Esophagus squamous epithelium (tissue), 5 donors: ENCODE data around the gene CRB1. TPM values are rescaled to one million over a fixed set of nuclear protein-coding genes. Genes with fewer than 3 reads are reported as not detected.

ENCODE experiments used
- DNase-seq: peaks from one replicate; lab custom pipeline; 2025; lab: John Stamatoyannopoulos, UW
- H3K27ac ChIP-seq, 4 donors: fragments of 200-600 bp; sonication (generic); one replicate each; pipeline ENCODE4 v1.5.1; 2016 to 2019; ENCODE audit warnings: mild to moderate bottlenecking in 1 of 4
- H3K27me3 ChIP-seq, 4 donors: fragments of 200-600 bp; sonication (generic); 1 replicate in 3 of 4; 2 replicates in 1 of 4; pipeline versions ENCODE4 v1.5.1 to v1.6.0; 2017 to 2021; ENCODE audit warnings: antibody characterized with exemption in 1 of 4
- H3K36me3 ChIP-seq, 3 donors: fragments of 200-600 bp; sonication (generic); one replicate each; pipeline ENCODE4 v1.5.1; 2016 to 2019
- H3K4me1 ChIP-seq, 3 donors: fragments of 200-600 bp; sonication (generic); one replicate each; pipeline ENCODE4 v1.5.1; 2017 to 2019
- H3K4me3 ChIP-seq, 4 donors: fragments of 200-600 bp; sonication (generic); 1 replicate in 3 of 4; 2 replicates in 1 of 4; pipeline ENCODE4 v1.5.1; 2016 to 2019; ENCODE audit warnings: mild to moderate bottlenecking in 2 of 4, moderate library complexity in 1 of 4
- H3K9me3 ChIP-seq, 3 donors: fragments of 200-600 bp; sonication (generic); one replicate each; pipeline ENCODE4 v1.5.1; 2016 to 2019
- POLR2A ChIP-seq, 4 donors: fragments of 450-650 bp; IDR thresholded peaks; one replicate each; pipeline ENCODE4 v1.6.1; 2017; ENCODE audit warnings: antibody characterized with exemption in 4 of 4, mild to moderate bottlenecking in 4 of 4, moderate library complexity in 3 of 4
- WGBS, 2 donors: methylation state at CpG; one replicate each; pipeline ENCODE4 v1.1.5; 2018; 5-methylcytosine and 5-hydroxymethylcytosine counted together
- intact Hi-C: fragments of 100-400 bp; cut with DNase I; formaldehyde crosslinking; loops from one replicate; pipeline ENCODE4 v1.15.0; 2022
- total RNA-seq, 4 donors: library from RNA; depleted of rRNA; stranded (reverse); fragments of >200 nt; gene quantifications; one replicate each; pipeline ENCODE4 v1.1.0, GENCODE V29; 2016
- TF ChIP-seq, protein P1 (sequence below), 6 experiments: fragments of 450-650 bp in 4 of 6; fragments of 200-600 bp in 2 of 6; sonication (generic) in 2 of 6; IDR thresholded peaks; one replicate each; pipeline ENCODE4 v1.5.1; 2016 to 2019; ENCODE audit warnings: antibody characterized with exemption in 6 of 6, mild to moderate bottlenecking in 4 of 6, moderate library complexity in 4 of 6
- donor health status: DM: yes; HTN: yes; CAD: no.

CRB1 gene
- total RNA-seq, 4 donors from 2014 or later: 0.19 TPM; not detected in 3

DNA sequence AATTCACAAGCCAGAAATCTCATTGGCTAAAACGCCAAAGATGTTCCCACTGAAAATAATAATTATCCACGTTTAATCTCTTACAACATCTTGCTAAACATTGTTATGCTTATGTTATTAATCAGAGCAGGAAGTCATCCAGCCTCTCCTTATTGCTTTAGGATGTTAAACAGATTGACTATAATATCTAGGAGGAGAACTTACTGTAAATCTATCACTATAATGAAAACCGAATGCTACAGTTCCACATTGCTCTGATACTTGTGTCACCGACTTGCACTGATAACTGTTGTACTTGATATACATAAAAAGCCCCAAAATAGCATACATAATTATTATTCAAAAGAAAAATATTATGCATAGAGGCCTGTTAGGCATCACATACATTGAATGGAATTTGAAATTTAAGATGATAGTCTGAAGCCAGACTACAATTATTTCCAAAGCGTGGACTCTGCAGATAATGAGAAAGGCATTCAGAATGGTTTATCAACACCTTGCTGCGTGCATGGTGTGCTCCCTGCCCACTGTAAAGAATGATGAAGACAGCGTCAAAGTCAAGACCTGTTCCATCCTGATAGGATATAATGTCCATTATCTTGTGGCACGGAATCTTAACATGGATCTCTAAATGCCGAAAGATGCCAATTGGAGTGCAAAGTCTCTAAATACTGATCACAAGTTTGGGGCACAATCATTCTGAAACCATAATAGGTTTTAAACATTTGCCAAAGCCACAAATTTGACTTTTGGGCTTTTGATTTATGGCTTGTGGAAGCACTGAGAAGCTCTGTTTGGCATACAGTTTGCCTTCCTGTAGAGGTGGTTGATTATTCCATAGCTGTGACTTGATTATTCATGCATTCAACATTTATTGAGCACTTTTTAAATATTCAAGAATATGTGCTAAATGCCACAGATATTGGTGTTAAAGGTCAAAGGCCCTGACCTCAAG lies 71.3 kb downstream of the CRB1 start:
- intact Hi-C loops: no loop called here
- TF ChIP-seq, protein P1, sequence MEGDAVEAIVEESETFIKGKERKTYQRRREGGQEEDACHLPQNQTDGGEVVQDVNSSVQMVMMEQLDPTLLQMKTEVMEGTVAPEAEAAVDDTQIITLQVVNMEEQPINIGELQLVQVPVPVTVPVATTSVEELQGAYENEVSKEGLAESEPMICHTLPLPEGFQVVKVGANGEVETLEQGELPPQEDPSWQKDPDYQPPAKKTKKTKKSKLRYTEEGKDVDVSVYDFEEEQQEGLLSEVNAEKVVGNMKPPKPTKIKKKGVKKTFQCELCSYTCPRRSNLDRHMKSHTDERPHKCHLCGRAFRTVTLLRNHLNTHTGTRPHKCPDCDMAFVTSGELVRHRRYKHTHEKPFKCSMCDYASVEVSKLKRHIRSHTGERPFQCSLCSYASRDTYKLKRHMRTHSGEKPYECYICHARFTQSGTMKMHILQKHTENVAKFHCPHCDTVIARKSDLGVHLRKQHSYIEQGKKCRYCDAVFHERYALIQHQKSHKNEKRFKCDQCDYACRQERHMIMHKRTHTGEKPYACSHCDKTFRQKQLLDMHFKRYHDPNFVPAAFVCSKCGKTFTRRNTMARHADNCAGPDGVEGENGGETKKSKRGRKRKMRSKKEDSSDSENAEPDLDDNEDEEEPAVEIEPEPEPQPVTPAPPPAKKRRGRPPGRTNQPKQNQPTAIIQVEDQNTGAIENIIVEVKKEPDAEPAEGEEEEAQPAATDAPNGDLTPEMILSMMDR (IDR thresholded peaks at IDR 0.05): no peak
- no peak for TF ChIP-seq POLR2A (IDR thresholded peaks at IDR 0.05)
- peaks cover 0 to 3% (median 0%) of the 10 kb centered on the region in 4 donors for H3K27me3 ChIP-seq
- no peak overlapping the region for H3K4me3 ChIP-seq
- no peaks in the 10 kb centered on the region for H3K4me1 ChIP-seq
- H3K9me3 ChIP-seq: no peaks in the 10 kb centered on the region
- no peak for DNase-seq
- no peak overlapping the region for H3K27ac ChIP-seq
- WGBS, 2 donors: 56 to 70% methylated on average over 9 of the region's 9 CpGs
- no peaks in the 10 kb centered on the region for H3K36me3 ChIP-seq

- intact Hi-C loops: no loop called here
- H3K27me3 ChIP-seq: peaks cover 0 to 3% (median 0%) of the 10 kb centered on the region in 4 donors
- no peak overlapping the region for H3K4me3 ChIP-seq
- TF ChIP-seq POLR2A (IDR thresholded peaks at IDR 0.05): no peak
- TF ChIP-seq, protein P1 (IDR thresholded peaks at IDR 0.05): no peak
- no peaks in the 10 kb centered on the region for H3K4me1 ChIP-seq
- H3K27ac ChIP-seq: no peak overlapping the region
- WGBS, 2 donors: 53 to 75% methylated on average over 1 of the region's 1 CpG
- DNase-seq: no peak
- no peaks in the 10 kb centered on the region for H3K36me3 ChIP-seq
- H3K9me3 ChIP-seq: no peaks in the 10 kb centered on the region
Observed at GRCh38 chr1:197341626-197342025, 73.6 kb downstream of the CRB1 start.

DNA sequence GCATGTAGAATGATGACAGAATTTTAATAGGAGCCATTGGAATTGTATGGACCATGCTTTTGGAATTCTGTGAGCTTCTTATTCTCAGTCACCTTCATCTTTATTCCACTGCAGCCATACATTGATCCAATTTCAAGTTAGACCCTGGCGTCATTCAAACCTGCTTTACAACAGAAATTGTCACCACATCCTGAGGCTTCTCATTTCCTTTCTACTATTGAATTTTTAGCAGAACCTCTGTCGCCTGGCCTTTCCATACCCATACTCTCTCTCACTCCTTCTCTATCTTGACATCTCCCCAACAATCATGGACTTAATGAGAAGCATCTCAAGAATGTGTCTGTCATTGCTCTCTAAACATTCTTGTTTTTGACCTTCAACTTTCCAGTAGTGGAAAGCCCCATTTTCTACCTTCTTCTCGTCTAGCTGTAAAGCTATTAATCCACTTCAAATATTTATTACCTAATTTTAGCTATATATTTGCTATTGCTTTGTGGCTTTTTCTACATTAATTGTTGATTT lies 74.1 kb downstream of the CRB1 start:
- no peak overlapping the region for H3K27ac ChIP-seq
- no peak for DNase-seq
- TF ChIP-seq POLR2A (IDR thresholded peaks at IDR 0.05): no peak
- TF ChIP-seq, protein P1 (IDR thresholded peaks at IDR 0.05): no peak
- peaks cover 0 to 3% (median 0%) of the 10 kb centered on the region in 4 donors for H3K27me3 ChIP-seq
- H3K36me3 ChIP-seq: no peaks in the 10 kb centered on the region
- 30 to 54% methylated on average over 3 of the region's 3 CpGs for WGBS, 2 donors
- no peaks in the 10 kb centered on the region for H3K9me3 ChIP-seq
- no peaks in the 10 kb centered on the region for H3K4me1 ChIP-seq
- H3K4me3 ChIP-seq: no peak overlapping the region
- intact Hi-C loops: no loop called here

GRCh38 chr1:197342669-197343068 lies 74.6 kb downstream of the CRB1 start:
- intact Hi-C loops: no loop called here
- 19 to 54% methylated on average over 2 of the region's 2 CpGs for WGBS, 2 donors
- Histone ChIP-seq H3K4me3 (no peak overlapping the region), H3K27me3 (peaks cover 0 to 3% (median 0%) of the 10 kb centered on the region in 4 donors), H3K4me1 (no peaks in the 10 kb centered on the region), H3K27ac (no peak overlapping the region), H3K9me3 (no peaks in the 10 kb centered on the region), H3K36me3 (no peaks in the 10 kb centered on the region)
- no peak for DNase-seq
- no peak for TF ChIP-seq POLR2A (IDR thresholded peaks at IDR 0.05)
- TF ChIP-seq, protein P1 (IDR thresholded peaks at IDR 0.05): no peak

DNA sequence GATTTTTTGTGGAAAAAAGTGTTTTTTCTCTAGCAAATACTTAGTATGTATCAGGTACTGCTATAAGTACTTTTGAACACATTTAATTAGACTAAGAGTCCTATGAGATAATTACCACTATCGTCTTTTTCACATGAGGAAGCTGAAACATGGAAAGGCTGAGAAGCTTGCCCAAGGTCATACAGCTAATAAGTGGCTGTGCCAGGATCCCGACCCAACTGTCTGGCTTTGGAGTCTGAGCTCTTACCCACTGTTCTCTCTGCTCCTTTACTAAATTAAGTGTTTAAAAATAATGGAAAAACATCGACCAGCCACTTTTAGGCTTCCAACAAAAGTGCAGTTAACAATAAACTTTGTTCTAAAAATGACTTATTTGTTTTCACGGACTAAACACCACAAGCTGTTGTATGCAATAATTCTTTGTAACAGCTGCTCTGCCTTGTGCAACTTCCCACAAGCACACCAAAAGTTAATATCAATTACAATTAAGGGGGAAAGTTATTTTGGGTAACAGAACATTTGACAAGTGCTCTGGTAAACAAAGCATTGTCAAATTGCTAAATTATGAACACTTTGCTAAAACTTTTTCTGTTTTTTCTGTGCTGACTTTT lies 75.7 kb downstream of the CRB1 start:
- H3K4me1 ChIP-seq: no peaks in the 10 kb centered on the region
- peaks cover 0 to 3% (median 0%) of the 10 kb centered on the region in 4 donors for H3K27me3 ChIP-seq
- TF ChIP-seq POLR2A (IDR thresholded peaks at IDR 0.05): no peak
- TF ChIP-seq, protein P1 (IDR thresholded peaks at IDR 0.05): no peak
- no peaks in the 10 kb centered on the region for H3K36me3 ChIP-seq
- DNase-seq: no peak
- intact Hi-C loops: no loop called here
- no peak overlapping the region for H3K27ac ChIP-seq
- no peak overlapping the region for H3K4me3 ChIP-seq
- H3K9me3 ChIP-seq: no peaks in the 10 kb centered on the region
- 32 to 53% methylated on average over 4 of the region's 4 CpGs for WGBS, 2 donors
